Sigmoid colon (tissue), 7 donors: Measurements from ENCODE around the gene MAD2L2. TPM values are rescaled to one million over a fixed set of nuclear protein-coding genes. Genes with fewer than 3 reads are reported as not detected.

ENCODE experiments used
- DNase-seq: peaks from one replicate; pipeline ENCODE4 v3.0.0-alpha.2; 2019
- H3K27ac ChIP-seq, 4 donors: fragments of 200-600 bp; sonication (generic); one replicate each; pipeline ENCODE4 v1.5.1; 2016 to 2019; ENCODE audit warnings: mild to moderate bottlenecking in 1 of 4
- H3K27me3 ChIP-seq, 3 donors: fragments of 200-600 bp; sonication (generic); one replicate each; pipeline ENCODE4 v1.5.1; 2019; ENCODE audit warnings: mild to moderate bottlenecking in 1 of 3
- H3K36me3 ChIP-seq, 4 donors: fragments of 200-600 bp; sonication (generic); one replicate each; pipeline ENCODE4 v1.5.1; 2016 to 2019
- H3K4me1 ChIP-seq, 4 donors: fragments of 200-600 bp; sonication (generic); one replicate each; pipeline ENCODE4 v1.5.1; 2017 to 2019
- H3K4me3 ChIP-seq, 4 donors: fragments of 200-600 bp; sonication (generic); one replicate each; pipeline ENCODE4 v1.5.1; 2017 to 2019; ENCODE audit warnings: mild to moderate bottlenecking in 2 of 4, moderate library complexity in 1 of 4
- H3K9me3 ChIP-seq, 4 donors: fragments of 200-600 bp in 3 of 4; sonication (generic) in 3 of 4; one replicate each; pipeline versions ENCODE4 v1.5.1 to v1.6.1; 2013 to 2019
- CTCF ChIP-seq, 4 experiments: fragments of 450-650 bp in 3 of 4; fragments of 200-600 bp in 1 of 4; IDR thresholded peaks; one replicate each; pipeline ENCODE4 v1.5.1; 2016 to 2019; ENCODE audit warnings: antibody characterized with exemption in 4 of 4, mild to moderate bottlenecking in 3 of 4, moderate library complexity in 2 of 4
- EP300 ChIP-seq, 4 donors: sonication (generic); formaldehyde crosslinking; IDR thresholded peaks; one replicate each; pipeline ENCODE4 v1.6.1; 2017; ENCODE audit warnings: antibody characterized with exemption in 4 of 4
- POLR2A ChIP-seq, 2 donors: fragments of 450-650 bp; IDR thresholded peaks; one replicate each; pipeline ENCODE4 v1.6.1; 2016; ENCODE audit warnings: antibody characterized with exemption in 2 of 2, mild to moderate bottlenecking in 2 of 2, moderate library complexity in 2 of 2
- POLR2AphosphoS5 ChIP-seq, 4 donors: sonication (generic); formaldehyde crosslinking; IDR thresholded peaks; one replicate each; pipeline ENCODE4 v1.6.1; 2017; ENCODE audit warnings: antibody characterized with exemption in 4 of 4
- WGBS, 2 donors: extraction: QIAGEN DNeasy Blood & Tissue Kit; methylation state at CpG; one replicate each; pipeline ENCODE4 v1.1.7; 2013; 5-methylcytosine and 5-hydroxymethylcytosine counted together
- intact Hi-C: fragments of 100-400 bp; cut with DNase I; formaldehyde crosslinking; loops from one replicate; pipeline ENCODE4 v1.15.1; 2023
- polyA plus RNA-seq, 3 donors: library from polyadenylated mRNA; stranded (reverse); fragments of 200-250 nt; gene quantifications; one replicate each; pipeline ENCODE4 v1.2.3, GENCODE V29; 2013
- total RNA-seq, 4 donors: library from RNA; depleted of rRNA; stranded (reverse); fragments of >200 nt; gene quantifications; one replicate each; pipeline ENCODE4 v1.1.0, GENCODE V29; 2016
- donor health status: healthy with polysubstance abuse.
- donor health status: Bipolar disorder and iron deficiency.
- donor health status: healthy.

MAD2L2 gene
- total and polyA plus RNA-seq, 7 donors, result 8.8 to 57.9 (median 28.2) TPM

GRCh38 chr1:11648039-11648438, 32.9 kb downstream of the MAD2L2 start:
- intact Hi-C loops, result no loop called here
- Histone ChIP-seq H3K27me3 (peaks cover 7 to 39% (median 32%) of the 10 kb centered on the region in 3 donors), H3K36me3 (no peaks in the 10 kb centered on the region), H3K4me3 (no peak overlapping the region), H3K9me3 (no peaks in the 10 kb centered on the region), H3K4me1 (peaks cover 0 to 31% (median 26%) of the 10 kb centered on the region in 4 donors), H3K27ac (no peak overlapping the region)
- 35 to 74% methylated on average over 6 of the region's 6 CpGs for WGBS, 2 donors
- TF ChIP-seq CTCF (IDR thresholded peaks at IDR 0.05) (no peak), POLR2A (IDR thresholded peaks at IDR 0.05) (no peak), POLR2AphosphoS5 (IDR thresholded peaks at IDR 0.05) (no peak), EP300 (IDR thresholded peaks at IDR 0.05) (no peak)
- no peak for DNase-seq

GRCh38 chr1:11647333-11647732, 33.6 kb downstream of the MAD2L2 start:
- H3K27me3 ChIP-seq, result peaks cover 7 to 39% (median 32%) of the 10 kb centered on the region in 3 donors
- H3K36me3 ChIP-seq, result no peaks in the 10 kb centered on the region
- no peak overlapping the region for H3K27ac ChIP-seq
- DNase-seq, result no peak
- no peaks in the 10 kb centered on the region for H3K9me3 ChIP-seq
- peaks cover 0 to 31% (median 26%) of the 10 kb centered on the region in 4 donors for H3K4me1 ChIP-seq
- 74 to 81% methylated on average over 7 of the region's 7 CpGs for WGBS, 2 donors
- TF ChIP-seq EP300 (IDR thresholded peaks at IDR 0.05), result no peak
- H3K4me3 ChIP-seq, result no peak overlapping the region
- intact Hi-C loops, result no loop called here

- peaks cover 7 to 39% (median 32%) of the 10 kb centered on the region in 3 donors for H3K27me3 ChIP-seq
- 68 to 78% methylated on average over 9 of the region's 9 CpGs for WGBS, 2 donors
Observed at GRCh38 chr1:11646317-11646716, 34.6 kb downstream of the MAD2L2 start.

GRCh38 chr1:11645670-11646265, 35.2 kb downstream of the MAD2L2 start:
- no peak overlapping the region for H3K27ac ChIP-seq
- peak; percentile 81 for DNase-seq
- H3K4me1 ChIP-seq, result peaks cover 0 to 30% (median 24%) of the 10 kb centered on the region in 4 donors
- no peak overlapping the region for H3K4me3 ChIP-seq
- WGBS, 2 donors, result 20 to 32% methylated on average over 8 of the region's 8 CpGs
- intact Hi-C loops, result no loop called here
- H3K27me3 ChIP-seq, result peaks cover 7 to 36% (median 32%) of the 10 kb centered on the region in 3 donors
- TF ChIP-seq POLR2A (IDR thresholded peaks at IDR 0.05), result no peak
- TF ChIP-seq CTCF (IDR thresholded peaks at IDR 0.05), result peak in 2 of 4 experiments; percentile 30 to 60
- TF ChIP-seq EP300 (IDR thresholded peaks at IDR 0.05), result no peak
- TF ChIP-seq POLR2AphosphoS5 (IDR thresholded peaks at IDR 0.05), result no peak
- H3K9me3 ChIP-seq, result no peaks in the 10 kb centered on the region
- H3K36me3 ChIP-seq, result no peaks in the 10 kb centered on the region

More at GRCh38 chr1:11646317-11646716, 34.6 kb downstream of the MAD2L2 start:
- Histone ChIP-seq H3K36me3 (no peaks in the 10 kb centered on the region), H3K4me3 (no peak overlapping the region), H3K9me3 (no peaks in the 10 kb centered on the region), H3K4me1 (peaks cover 0 to 31% (median 26%) of the 10 kb centered on the region in 4 donors), H3K27ac (no peak overlapping the region)
- intact Hi-C loops, result no loop called here
- TF ChIP-seq CTCF (IDR thresholded peaks at IDR 0.05) (no peak), POLR2A (IDR thresholded peaks at IDR 0.05) (no peak), EP300 (IDR thresholded peaks at IDR 0.05) (no peak), POLR2AphosphoS5 (IDR thresholded peaks at IDR 0.05) (no peak)
- no peak for DNase-seq

- 80 to 92% methylated on average over 5 of the region's 5 CpGs for WGBS, 2 donors
- Histone ChIP-seq H3K27me3 (peaks cover 7 to 31% (median 31%) of the 10 kb centered on the region in 3 donors), H3K4me3 (no peak overlapping the region), H3K27ac (no peak overlapping the region), H3K4me1 (peaks cover 0 to 25% (median 19%) of the 10 kb centered on the region in 4 donors), H3K9me3 (no peaks in the 10 kb centered on the region), H3K36me3 (no peaks in the 10 kb centered on the region)
- TF ChIP-seq CTCF (IDR thresholded peaks at IDR 0.05) (no peak), POLR2A (IDR thresholded peaks at IDR 0.05) (no peak), POLR2AphosphoS5 (IDR thresholded peaks at IDR 0.05) (no peak), EP300 (IDR thresholded peaks at IDR 0.05) (no peak)
- intact Hi-C loops, result no loop called here
- DNase-seq, result no peak
Observed at GRCh38 chr1:11645270-11645669, 35.7 kb downstream of the MAD2L2 start.
